Measurements from ENCODE around the gene ZCCHC2. TPM values are rescaled to one million over a fixed set of nuclear protein-coding genes. Genes with fewer than 3 reads are reported as not detected.

The ZCCHC2 gene
- polyA plus RNA-seq, 1 donor (not counting 4 experiments of a cell fraction or from before 2014, with no cell fraction given): 12.9 TPM

DNA sequence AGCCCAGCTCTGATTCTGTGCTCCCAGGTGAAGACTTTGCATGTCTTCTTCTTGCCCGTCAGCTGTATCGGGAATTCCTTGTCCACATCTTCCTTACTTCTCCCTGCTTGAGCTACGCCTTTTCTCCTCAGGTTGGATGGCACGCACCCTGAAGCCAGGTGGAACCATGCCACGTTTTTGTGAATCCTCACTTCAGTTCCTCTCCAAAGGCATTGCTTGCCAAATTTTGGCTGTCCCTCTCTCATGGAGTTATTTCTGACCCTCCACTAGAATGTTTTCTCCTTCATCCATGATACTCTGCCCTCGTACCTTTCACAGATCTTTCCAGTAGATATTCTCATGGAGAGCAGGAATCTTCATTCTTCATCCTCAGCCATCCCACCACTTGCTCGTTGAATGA, 20.2 kb downstream of the ZCCHC2 start:
- no peaks in the 10 kb centered on the region for H3K27me3 ChIP-seq (ENCODE audit: control insufficient read depth, extremely low read depth, insufficient read depth, low read length)
- TF ChIP-seq, protein P1, sequence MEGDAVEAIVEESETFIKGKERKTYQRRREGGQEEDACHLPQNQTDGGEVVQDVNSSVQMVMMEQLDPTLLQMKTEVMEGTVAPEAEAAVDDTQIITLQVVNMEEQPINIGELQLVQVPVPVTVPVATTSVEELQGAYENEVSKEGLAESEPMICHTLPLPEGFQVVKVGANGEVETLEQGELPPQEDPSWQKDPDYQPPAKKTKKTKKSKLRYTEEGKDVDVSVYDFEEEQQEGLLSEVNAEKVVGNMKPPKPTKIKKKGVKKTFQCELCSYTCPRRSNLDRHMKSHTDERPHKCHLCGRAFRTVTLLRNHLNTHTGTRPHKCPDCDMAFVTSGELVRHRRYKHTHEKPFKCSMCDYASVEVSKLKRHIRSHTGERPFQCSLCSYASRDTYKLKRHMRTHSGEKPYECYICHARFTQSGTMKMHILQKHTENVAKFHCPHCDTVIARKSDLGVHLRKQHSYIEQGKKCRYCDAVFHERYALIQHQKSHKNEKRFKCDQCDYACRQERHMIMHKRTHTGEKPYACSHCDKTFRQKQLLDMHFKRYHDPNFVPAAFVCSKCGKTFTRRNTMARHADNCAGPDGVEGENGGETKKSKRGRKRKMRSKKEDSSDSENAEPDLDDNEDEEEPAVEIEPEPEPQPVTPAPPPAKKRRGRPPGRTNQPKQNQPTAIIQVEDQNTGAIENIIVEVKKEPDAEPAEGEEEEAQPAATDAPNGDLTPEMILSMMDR (optimal IDR thresholded peaks at IDR 0.05 in 1 of 3, IDR thresholded peaks at IDR 0.05 in 1 of 3, conservative IDR thresholded peaks at IDR 0.05 in 1 of 3; ENCODE audit: extremely low read depth in 1 of 3, insufficient read depth in 2 of 3, low read length in 3 of 3): no peak
- no peak for TF ChIP-seq EZH2 (IDR thresholded peaks at IDR 0.05; ENCODE audit: low read length)
- peak; percentile 9 for FAIRE-seq
- H3K9me1 ChIP-seq (ENCODE audit: control insufficient read depth, extremely low read depth, insufficient read depth, low read length): no peaks in the 10 kb centered on the region
- dilution Hi-C loops (cut with MboI; ENCODE audit: extremely low pct_ligation_motif_present, low sequenced_read_pairs): no loop called here
- H3K4me2 ChIP-seq (ENCODE audit: control insufficient read depth, extremely low read depth, insufficient read depth, low read depth, low read length): no peak overlapping the region
- DNase-seq (ENCODE audit: low read depth, low spot score): no peak
- H3K4me3 ChIP-seq (ENCODE audit: control insufficient read depth in 2 of 3, extremely low read depth in 1 of 3, insufficient read depth in 2 of 3, low read depth in 1 of 3, low read length in 3 of 3): no peak overlapping the region
- peaks cover 11% of the 10 kb centered on the region for H3K79me2 ChIP-seq (ENCODE audit: control insufficient read depth, insufficient read depth, low read length)
- no peaks in the 10 kb centered on the region for H3K9me3 ChIP-seq (ENCODE audit: control insufficient read depth, low read depth, low read length)
- no peak overlapping the region for H3K27ac ChIP-seq (ENCODE audit: control insufficient read depth, insufficient read depth, low read length)
- peaks cover 0 to 16% of the 10 kb centered on the region in 2 experiments for H3K36me3 ChIP-seq (ENCODE audit: control insufficient read depth in 2 of 2, extremely low read depth in 1 of 2, insufficient read depth in 2 of 2, low read length in 2 of 2)
- H3K9ac ChIP-seq (ENCODE audit: control insufficient read depth, extremely low read depth, insufficient read depth, low read length): no peak overlapping the region
- no peaks in the 10 kb centered on the region for H4K20me1 ChIP-seq (ENCODE audit: control insufficient read depth, extremely low read depth, insufficient read depth, low read length)
- no peak overlapping the region for H2AFZ ChIP-seq (ENCODE audit: control insufficient read depth, low read length)
- peaks cover 13% of the 10 kb centered on the region for H3K4me1 ChIP-seq (ENCODE audit: control insufficient read depth, extremely low read depth, insufficient read depth, low read length)

DNA sequence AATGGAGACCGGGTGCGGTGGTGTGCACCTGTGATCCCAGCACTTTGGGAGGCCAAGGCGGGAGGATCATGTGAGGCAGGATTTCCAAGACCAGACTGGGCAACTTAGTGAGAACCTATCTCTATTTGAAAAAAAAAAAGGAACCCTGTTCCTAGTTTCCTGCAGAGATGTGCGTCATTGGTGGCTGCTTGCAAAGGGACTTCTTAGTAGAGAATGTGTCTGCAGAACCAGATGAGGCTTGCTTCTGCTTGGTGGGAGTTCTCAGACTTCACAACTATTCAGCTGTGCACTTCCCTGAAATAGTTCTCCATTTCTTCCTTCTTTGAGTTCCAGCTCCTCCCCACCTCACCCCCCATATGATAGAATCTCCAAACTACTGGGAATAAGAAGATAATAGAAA, 22.3 kb downstream of the ZCCHC2 start:
- H3K79me2 ChIP-seq (ENCODE audit: control insufficient read depth, insufficient read depth, low read length): no peaks in the 10 kb centered on the region
- no peak overlapping the region for H2AFZ ChIP-seq (ENCODE audit: control insufficient read depth, low read length)
- H3K4me1 ChIP-seq (ENCODE audit: control insufficient read depth, extremely low read depth, insufficient read depth, low read length): no peaks in the 10 kb centered on the region
- no peaks in the 10 kb centered on the region for H3K9me3 ChIP-seq (ENCODE audit: control insufficient read depth, low read depth, low read length)
- H3K4me2 ChIP-seq (ENCODE audit: control insufficient read depth, extremely low read depth, insufficient read depth, low read depth, low read length): no peak overlapping the region
- H3K36me3 ChIP-seq (ENCODE audit: control insufficient read depth in 2 of 2, extremely low read depth in 1 of 2, insufficient read depth in 2 of 2, low read length in 2 of 2): peaks cover 1 to 13% of the 10 kb centered on the region in 2 experiments
- H3K27me3 ChIP-seq (ENCODE audit: control insufficient read depth, extremely low read depth, insufficient read depth, low read length): no peaks in the 10 kb centered on the region
- dilution Hi-C loops (cut with MboI; ENCODE audit: extremely low pct_ligation_motif_present, low sequenced_read_pairs): no loop called here
- no peak for DNase-seq (ENCODE audit: low read depth, low spot score)
- no peak for FAIRE-seq
- H3K9me1 ChIP-seq (ENCODE audit: control insufficient read depth, extremely low read depth, insufficient read depth, low read length): no peaks in the 10 kb centered on the region
- no peak overlapping the region for H3K4me3 ChIP-seq (ENCODE audit: control insufficient read depth in 2 of 3, extremely low read depth in 1 of 3, insufficient read depth in 2 of 3, low read depth in 1 of 3, low read length in 3 of 3)
- no peaks in the 10 kb centered on the region for H4K20me1 ChIP-seq (ENCODE audit: control insufficient read depth, extremely low read depth, insufficient read depth, low read length)
- no peak overlapping the region for H3K9ac ChIP-seq (ENCODE audit: control insufficient read depth, extremely low read depth, insufficient read depth, low read length)
- no peak for TF ChIP-seq EZH2 (IDR thresholded peaks at IDR 0.05; ENCODE audit: low read length)
- TF ChIP-seq, protein P1 (optimal IDR thresholded peaks at IDR 0.05 in 1 of 3, IDR thresholded peaks at IDR 0.05 in 1 of 3, conservative IDR thresholded peaks at IDR 0.05 in 1 of 3; ENCODE audit: extremely low read depth in 1 of 3, insufficient read depth in 2 of 3, low read length in 3 of 3): no peak
- no peak overlapping the region for H3K27ac ChIP-seq (ENCODE audit: control insufficient read depth, insufficient read depth, low read length)
